IPS-18c (cell line): ENCODE data around the gene MALRD1.

ENCODE experiments used
- H3K4me3 ChIP-seq: 2 replicates; pipeline ENCODE4 v1.7.0; 2013; ENCODE audit warnings: low read depth, mild to moderate bottlenecking, low read length, moderate library complexity; ENCODE audit not compliant: insufficient read depth
- H3K9me3 ChIP-seq: one replicate; pipeline ENCODE4 v1.6.1; 2013; ENCODE audit warnings: mild to moderate bottlenecking, low read length, moderate library complexity; ENCODE audit not compliant: control insufficient read depth, insufficient read depth

Gene MALRD1

DNA sequence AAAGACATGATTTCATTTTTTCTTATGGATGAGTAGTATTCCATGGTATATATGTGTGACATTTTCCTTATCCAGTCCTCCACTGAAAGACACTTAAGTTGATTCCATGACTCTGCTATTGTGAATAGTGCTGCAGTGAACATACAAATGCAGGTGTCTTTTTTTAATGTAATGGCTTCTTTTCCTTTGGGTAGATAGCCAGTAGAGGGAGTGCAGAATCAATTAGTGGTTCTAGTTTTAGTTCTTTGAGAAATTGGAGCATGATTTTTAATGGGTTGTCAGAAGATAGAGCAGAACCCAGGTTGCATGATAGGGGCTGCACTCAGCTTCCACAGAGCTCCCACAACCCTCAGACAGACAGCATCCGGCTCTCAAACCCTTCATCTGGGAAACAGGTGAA lies 614.7 kb downstream of the MALRD1 start:
- no peaks in the 10 kb centered on the region for H3K9me3 ChIP-seq
- no peak overlapping the region for H3K4me3 ChIP-seq

DNA sequence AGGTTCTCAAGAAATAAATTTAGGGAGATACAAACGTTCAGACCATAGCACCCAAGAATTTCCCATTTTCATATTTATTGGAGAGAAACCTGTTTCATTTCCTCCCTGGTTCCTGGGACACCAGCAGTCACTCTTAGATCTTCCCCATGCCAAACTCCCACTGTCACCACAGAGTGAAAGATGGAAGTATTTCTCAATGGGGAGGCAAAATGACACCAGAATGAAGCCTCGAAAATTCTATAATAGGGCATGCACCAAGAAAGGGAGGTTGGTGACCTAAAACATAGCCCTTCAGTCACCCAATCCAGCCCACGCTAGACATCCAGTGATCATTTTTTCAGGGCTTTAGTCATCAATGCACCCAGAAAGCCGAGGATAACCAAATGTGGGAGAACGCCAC lies 619.5 kb downstream of the MALRD1 start:
- Histone ChIP-seq H3K9me3 (no peaks in the 10 kb centered on the region), H3K4me3 (no peak overlapping the region)

DNA sequence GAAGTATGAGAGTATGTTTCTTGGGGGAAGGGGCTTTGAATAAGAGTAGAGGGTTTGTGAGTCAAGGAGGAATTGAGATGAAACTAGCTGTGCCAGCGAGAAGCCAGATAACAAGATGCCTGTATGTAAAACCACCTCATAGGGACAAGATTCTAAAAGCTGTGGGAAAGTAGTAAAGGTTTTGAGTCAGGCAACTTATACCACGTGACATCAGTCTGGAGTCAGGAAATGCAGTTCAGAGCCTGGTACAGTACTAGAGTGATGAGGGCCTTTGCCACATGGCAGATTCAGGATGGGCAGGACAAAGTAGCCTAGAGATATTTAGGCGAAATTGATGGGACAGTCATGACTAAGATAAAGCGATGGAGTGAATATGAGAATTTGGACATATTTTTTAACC lies 627.5 kb downstream of the MALRD1 start:
- no peaks in the 10 kb centered on the region for H3K9me3 ChIP-seq
- no peak overlapping the region for H3K4me3 ChIP-seq

DNA sequence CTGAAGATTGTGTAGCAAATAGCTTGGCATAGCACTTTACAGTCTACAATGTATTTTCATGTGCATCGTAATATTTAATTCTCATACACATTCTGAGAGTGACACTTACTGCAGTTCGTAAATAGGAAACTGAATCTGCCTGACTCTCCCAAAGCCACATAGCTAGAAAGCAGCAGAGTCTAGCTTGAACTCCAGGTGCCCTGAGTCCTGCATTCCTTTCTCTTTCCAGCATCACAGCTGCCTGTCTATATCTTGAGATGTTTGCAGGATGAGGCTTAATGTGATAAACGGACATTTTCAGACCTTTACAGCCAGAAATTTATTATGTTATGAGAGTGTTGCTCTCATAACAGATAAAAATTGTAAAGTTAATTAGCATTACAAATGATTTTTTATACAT lies 634.8 kb downstream of the MALRD1 start:
- Histone ChIP-seq H3K4me3 (no peak overlapping the region), H3K9me3 (peaks cover 2% of the 10 kb centered on the region)

DNA sequence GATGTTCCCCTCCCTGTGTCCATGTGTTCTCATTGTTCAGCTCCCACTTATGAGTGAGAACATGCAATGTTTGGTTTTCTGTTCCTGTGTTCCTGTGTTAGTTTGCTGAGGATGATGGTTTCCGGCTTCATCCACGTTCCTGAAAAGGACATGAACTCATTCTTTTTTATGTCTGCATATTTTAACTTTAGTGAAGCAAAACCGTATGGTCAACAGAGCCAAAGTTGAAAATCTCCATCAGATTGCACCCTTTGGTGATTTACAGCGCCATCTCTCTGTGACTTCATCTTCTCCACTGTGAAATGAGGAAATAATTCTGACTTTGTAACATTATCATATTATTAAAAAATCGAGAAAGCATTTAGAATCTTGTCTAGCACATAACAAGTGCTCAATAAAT lies 635.4 kb downstream of the MALRD1 start:
- no peak overlapping the region for H3K4me3 ChIP-seq

DNA sequence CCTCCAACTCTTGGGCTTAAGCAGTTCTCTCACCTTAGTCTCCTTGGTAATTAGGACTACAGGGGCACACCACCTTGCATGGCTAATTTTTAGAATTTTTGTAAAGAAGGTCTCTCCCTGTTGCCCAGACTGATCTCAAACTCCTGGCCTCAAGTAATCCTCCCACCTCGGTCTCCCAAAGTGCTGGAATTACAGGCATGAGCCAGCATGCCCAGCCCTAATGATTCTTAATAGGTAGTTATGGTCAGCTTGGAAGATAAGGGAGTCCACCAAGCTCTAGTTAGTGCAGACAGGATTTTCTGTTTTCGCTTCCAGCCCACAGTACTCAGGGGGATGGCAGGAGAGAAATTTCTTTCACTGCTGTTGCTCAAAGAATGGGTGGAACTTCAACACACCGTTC lies 639.7 kb downstream of the MALRD1 start:
- Histone ChIP-seq H3K9me3 (no peaks in the 10 kb centered on the region), H3K4me3 (no peak overlapping the region)

More for the DNA sequence above, 635.4 kb downstream of the MALRD1 start:
- H3K9me3 ChIP-seq: peaks cover 2% of the 10 kb centered on the region

DNA sequence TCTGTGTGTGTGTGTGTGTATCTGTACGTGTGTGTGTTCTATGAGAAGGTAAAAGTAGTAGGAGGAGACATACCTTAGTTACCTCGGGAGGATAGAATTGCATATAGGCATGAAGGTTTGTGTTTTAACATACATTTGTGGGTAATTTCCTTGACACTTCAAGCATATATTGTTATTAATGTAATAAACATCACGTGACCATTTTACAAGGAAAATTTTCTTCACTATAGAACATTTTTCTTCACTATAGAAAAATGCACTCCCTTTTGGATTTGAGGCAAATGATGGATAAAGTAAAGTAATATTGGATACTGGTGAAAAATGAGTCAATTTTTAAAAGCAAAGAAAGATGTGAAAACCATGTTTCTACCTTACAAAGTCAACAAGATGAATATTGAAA lies 640.6 kb downstream of the MALRD1 start:
- H3K4me3 ChIP-seq: no peak overlapping the region
- H3K9me3 ChIP-seq: no peaks in the 10 kb centered on the region

DNA sequence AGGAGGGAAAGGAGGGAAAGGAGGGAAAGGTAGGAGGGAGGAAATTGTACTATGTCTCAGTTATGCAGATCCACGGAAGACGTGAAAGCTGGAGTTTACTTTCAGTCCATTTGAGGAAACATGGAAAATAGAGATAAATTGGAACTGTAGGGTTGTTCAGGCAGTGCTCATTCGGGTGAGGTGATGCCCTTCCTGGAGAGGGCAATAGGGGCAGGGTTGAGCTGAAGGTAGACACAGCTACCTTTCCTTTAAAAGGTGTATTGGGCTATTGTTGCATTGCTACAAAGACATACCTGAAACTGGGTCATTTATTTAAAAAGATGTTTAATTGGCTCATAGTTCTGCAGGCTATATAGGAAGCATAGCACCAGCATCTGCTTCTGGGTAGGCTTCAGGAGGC lies 650.7 kb downstream of the MALRD1 start:
- Histone ChIP-seq H3K4me3 (no peak overlapping the region), H3K9me3 (no peaks in the 10 kb centered on the region)

DNA sequence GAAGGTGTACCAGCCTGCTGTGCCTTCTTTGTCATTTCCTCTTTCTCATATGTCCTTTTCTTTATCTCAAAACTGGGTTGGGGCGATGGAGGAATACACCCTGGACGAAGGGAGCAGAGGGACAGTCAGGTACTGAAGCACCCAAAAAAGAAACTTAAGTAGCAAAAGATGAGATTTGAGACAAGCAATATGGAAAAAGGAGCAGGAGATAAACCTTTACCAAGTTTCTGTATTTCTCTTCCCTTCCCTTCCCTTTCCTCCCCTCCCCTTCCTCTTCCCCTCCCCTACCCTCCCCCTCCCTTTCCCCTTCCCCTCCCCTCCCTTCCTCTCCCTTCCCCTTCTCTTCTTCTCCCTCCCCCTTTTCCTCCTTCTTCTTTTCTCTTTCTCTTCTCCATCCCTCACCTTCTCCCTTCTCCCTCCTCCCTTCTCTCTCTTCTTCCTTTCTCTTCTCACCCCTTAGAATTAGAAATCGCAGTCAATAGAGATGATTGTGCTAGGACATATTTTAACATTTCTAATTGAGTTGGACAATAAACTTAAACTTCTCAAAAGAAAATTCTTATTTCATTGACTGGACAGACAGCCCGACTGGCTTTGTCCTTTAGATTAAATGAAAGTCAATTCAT lies 652.9 kb downstream of the MALRD1 start:
- H3K4me3 ChIP-seq: no peak overlapping the region
- H3K9me3 ChIP-seq: no peaks in the 10 kb centered on the region

DNA sequence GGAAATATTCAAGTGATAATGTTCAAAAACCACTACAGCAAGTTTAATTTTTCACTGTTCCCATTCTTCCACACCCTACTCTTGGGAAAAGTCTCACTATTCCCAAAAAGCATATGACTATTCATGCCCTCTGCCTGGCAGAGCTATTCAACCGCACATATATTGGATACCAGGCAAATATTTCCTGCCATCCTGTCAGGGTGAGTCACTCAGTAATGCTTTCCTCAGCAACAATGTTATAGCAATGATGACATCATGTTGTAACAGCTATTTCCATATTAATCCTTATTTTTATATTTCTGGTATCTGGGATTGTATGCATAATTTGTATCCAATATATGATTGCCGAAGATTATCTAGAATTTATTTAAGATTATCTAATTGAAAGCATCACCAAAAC lies 653.6 kb downstream of the MALRD1 start:
- no peaks in the 10 kb centered on the region for H3K9me3 ChIP-seq
- no peak overlapping the region for H3K4me3 ChIP-seq

DNA sequence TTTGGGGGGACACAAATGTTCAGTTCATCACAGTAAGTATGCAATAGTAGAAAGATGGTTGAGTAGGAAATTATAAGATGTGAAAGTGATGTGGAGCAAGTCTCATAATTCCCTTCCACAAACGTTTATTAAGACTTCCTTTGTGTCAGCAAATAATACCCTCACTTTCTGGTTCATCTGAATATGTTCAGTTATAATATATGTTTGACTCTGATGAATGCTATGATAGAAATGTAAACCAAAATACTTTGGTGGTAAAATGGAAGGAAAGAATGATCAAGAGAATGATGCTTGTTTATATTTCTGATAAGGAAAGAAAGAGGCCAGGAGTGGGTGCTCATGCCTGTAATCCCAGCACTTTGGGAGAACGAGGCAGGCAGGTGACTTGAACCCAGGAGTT lies 655.9 kb downstream of the MALRD1 start:
- Histone ChIP-seq H3K4me3 (no peak overlapping the region), H3K9me3 (no peaks in the 10 kb centered on the region)

DNA sequence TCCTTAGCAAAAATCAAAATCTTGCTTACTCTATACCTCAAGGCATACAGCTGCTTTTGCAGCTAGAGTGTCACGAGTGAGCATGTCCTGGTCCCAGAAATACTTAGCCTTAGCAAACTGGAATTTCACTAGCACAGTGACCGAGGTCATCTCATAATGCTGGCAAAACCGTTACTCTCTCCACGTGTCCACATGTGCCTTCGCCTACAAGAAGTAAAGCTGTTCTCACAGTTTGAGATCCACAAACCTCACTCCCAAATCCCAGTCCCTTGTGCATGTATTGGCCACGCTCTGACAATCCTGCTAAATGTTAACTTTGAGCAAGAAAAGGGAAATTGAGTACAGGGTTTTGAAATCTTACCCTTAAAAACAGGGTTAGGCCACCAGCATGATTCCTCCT lies 656.6 kb downstream of the MALRD1 start:
- no peaks in the 10 kb centered on the region for H3K9me3 ChIP-seq
- no peak overlapping the region for H3K4me3 ChIP-seq

DNA sequence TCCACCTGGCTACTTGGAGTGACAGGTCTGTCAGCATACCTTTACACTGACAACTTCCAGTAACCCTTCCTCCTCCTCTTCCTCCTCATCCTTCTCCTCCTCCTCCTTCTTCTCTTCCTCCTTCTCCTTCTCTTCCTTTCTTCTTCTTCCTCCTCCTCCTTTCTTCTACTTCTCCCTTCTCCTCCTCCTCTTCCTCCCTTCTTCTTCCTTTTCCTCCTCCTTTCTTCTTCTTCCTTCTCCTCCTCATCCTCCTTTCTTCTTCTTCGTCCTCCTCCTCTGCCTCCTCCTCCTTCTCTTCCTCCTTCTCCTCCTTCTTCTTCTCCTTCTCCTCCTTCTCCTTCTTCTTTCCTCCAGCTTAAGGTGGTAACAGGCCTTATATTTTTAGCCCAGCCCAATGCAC lies 658.3 kb downstream of the MALRD1 start:
- Histone ChIP-seq H3K4me3 (no peak overlapping the region), H3K9me3 (no peaks in the 10 kb centered on the region)

DNA sequence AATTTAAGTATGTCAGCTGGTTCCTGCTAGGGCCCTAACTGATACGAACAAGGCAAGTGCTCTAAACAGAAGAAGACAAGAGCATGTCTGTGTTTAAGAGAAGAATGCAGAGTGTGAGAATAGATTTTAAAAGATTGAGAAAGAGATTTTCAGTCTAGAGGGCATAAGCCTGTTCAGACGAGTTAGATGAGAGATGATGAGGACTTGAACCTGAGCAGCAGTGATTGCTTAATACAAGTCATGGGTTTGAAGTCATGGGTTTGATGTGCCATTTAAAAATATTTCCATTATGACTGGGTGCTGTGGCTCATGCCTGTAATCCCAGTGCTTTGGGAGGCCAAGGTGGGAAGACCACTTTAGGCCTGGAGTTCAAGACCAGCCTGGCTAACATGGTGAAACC lies 658.8 kb downstream of the MALRD1 start:
- no peak overlapping the region for H3K4me3 ChIP-seq

DNA sequence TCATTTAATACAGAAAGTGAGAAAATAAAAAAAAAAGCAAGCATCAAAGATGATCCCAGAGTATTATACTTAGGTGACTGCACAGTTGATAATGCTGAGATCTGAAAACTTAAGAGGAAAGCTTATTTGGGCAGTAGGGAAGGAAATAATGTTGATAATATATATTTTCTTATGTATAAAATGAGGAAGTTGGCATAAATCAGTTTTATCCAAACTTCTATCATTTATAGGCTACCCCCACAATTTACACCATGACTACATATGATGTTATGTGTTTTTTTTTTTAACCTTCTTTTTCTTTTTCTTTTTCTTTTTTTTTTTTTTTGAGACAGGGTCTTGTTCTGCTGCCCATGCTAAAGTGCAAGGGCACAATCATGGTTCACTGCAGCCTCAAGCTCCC lies 659.4 kb downstream of the MALRD1 start:
- Histone ChIP-seq H3K9me3 (no peaks in the 10 kb centered on the region), H3K4me3 (no peak overlapping the region)

More for the DNA sequence above, 658.8 kb downstream of the MALRD1 start:
- H3K9me3 ChIP-seq: no peaks in the 10 kb centered on the region

DNA sequence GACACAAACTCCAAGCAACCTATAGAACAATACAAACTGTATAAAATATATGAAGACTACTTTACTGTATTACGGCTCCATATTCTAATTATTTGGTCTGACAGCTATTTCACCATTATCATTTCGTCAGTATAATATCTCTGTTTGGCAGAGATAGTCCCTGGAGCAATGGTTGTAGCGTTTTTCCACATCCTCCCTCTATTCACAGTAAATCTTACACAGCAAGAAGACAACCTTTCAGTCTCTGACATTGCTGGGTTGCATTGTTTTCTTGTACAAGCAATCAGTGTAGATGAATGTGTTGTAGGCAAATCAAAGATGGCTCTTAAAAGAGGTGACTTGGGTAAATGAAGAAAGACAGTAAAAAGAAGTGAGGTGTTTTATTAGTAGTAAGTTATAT lies 662.0 kb downstream of the MALRD1 start:
- Histone ChIP-seq H3K9me3 (no peaks in the 10 kb centered on the region), H3K4me3 (no peak overlapping the region)

DNA sequence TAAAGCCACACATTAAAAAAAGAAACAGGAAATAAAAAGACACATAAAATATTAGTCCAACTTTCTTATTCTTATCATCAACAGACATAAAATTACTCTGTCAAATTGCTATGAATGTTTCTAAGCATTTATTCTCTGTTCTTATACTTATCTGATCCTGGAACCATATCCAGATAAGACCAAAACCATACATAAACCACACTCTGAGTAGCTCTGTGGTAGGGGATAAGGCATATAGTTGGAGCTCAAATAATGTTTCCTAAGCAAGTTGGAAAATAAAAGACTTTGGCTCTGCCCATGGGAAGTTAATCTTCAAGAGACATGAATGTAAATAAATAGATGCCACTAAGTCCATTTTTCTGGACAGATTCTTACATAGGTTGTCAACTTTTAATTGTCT lies 664.6 kb downstream of the MALRD1 start:
- no peak overlapping the region for H3K4me3 ChIP-seq

DNA sequence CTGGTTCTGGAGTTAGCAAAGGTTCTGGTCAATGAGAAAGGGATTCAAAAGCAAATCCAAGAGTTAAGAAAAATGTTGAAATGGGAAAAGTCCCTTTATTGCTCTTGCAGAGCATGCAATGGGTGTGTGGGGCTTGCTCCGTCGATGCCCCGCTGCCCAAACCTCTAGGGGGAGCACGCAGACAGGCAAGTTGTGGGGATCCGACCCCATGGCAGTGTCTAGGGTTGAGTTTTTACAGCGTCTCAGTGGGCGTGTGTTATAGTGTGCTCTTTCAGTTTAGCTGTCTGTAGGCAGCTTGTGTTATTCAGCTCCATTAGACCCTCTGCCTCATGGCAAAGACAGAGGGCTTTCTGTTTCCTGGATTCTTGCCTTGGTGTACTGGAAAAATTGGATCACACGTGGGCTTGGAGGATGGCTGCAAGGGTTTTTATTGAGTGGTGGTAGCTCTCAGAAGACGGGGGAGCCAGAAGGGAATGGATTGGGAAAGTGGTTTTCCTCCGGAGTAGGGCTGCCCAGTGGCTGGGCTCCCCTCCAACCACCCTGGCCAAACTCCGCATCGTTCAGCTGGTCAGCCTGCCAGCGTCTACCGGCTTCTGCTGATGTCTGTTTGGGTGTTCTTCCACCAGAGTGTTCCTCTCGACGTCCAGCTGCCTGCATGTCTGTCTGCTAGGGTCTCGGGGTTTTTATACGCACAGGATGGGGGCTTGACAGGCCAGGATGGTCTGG lies 665.4 kb downstream of the MALRD1 start:
- Histone ChIP-seq H3K9me3 (no peaks in the 10 kb centered on the region), H3K4me3 (no peak overlapping the region)

More for the DNA sequence above, 664.6 kb downstream of the MALRD1 start:
- H3K9me3 ChIP-seq: no peaks in the 10 kb centered on the region

DNA sequence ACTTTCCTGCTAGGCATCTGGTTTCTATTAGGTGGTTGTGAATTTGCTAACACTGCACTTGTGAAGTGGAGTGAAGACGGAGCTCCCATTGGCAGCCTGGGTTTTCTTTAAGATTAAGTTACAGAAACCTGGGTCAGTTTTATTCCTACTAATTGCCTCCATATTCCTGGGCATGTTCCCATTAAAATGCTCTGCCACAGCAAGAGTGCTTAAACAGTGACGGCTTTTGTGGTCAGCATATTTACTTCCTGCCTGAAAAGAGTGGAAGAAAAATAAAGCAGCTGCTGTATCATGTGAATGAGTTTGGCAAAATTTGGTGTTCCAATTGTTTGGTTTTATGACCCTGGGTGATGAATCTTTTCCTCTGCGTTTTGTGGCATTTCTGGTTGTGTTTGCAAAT lies 670.7 kb downstream of the MALRD1 start:
- Histone ChIP-seq H3K9me3 (no peaks in the 10 kb centered on the region), H3K4me3 (no peak overlapping the region)
